T-helper 1 cell (primary cell): ENCODE results near the gene LCAT.
A peak's percentile ranks its signal among the peaks of the same experiment; 100 is the strongest.
"Not testable (repeated sequence)": the region's sequence is repeated elsewhere in the genome, so short reads cannot be mapped to it uniquely, and the experiment has no call there.

Experiments used
- DNase-seq, 5 donors: peaks; one replicate each; pipeline ENCODE4 v3.0.0-alpha.2; 2012 to 2020
- total RNA-seq, 4 donors: gene quantifications; one replicate each; lab custom pipeline; 2026; lab: John Stamatoyannopoulos, UW

LCAT gene
- total RNA-seq = 1.7 to 6.4 (median 4.5) reads per million in 4 donors

- no peak for DNase-seq
Observed at GRCh38 chr16:67943619-67944504, at the start of gene LCAT. LCAT (minus strand) TSS chr16:67944120; CDS start chr16:67944101, 19 bp downstream.

GRCh38 chr16:67993207-67994039 lies 49.5 kb upstream of the LCAT start:
- peak; percentile 70 to 86 (median 76) for DNase-seq

GRCh38 chr16:67992661-67993206 lies 48.8 kb upstream of the LCAT start:
- no peak for DNase-seq

- DNase-seq = no peak
Observed at GRCh38 chr16:67990018-67990386, 46.1 kb upstream of the LCAT start.

GRCh38 chr16:67989322-67990017 lies 45.5 kb upstream of the LCAT start:
- no peak for DNase-seq

GRCh38 chr16:67988675-67989074 lies 44.8 kb upstream of the LCAT start:
- DNase-seq = no peak

- DNase-seq = no peak
Observed at GRCh38 chr16:67987460-67988160, 43.7 kb upstream of the LCAT start.

- no peak for DNase-seq
Observed at GRCh38 chr16:67986949-67987348, 43.0 kb upstream of the LCAT start.

- DNase-seq = no peak
Observed at GRCh38 chr16:67982011-67982696, 38.2 kb upstream of the LCAT start.

- DNase-seq = no peak
Observed at GRCh38 chr16:67979955-67980678, 36.2 kb upstream of the LCAT start, which contains the start of gene DPEP3. DPEP3 (minus strand) TSS chr16:67980499; CDS start chr16:67980380, 119 bp downstream.

GRCh38 chr16:67977469-67978227 lies 33.7 kb upstream of the LCAT start:
- no peak for DNase-seq

- DNase-seq = no peak
Observed at GRCh38 chr16:67977005-67977404, 33.1 kb upstream of the LCAT start.

- no peak for DNase-seq
Observed at GRCh38 chr16:67976205-67976604, 32.3 kb upstream of the LCAT start.

GRCh38 chr16:67975321-67976105 lies 31.6 kb upstream of the LCAT start:
- no peak for DNase-seq

- DNase-seq = not testable (repeated sequence)
Observed at GRCh38 chr16:67972285-67972684, 28.4 kb upstream of the LCAT start.

- DNase-seq = no peak
Observed at GRCh38 chr16:67971111-67971510, 27.2 kb upstream of the LCAT start.

GRCh38 chr16:67969254-67970039 lies 25.5 kb upstream of the LCAT start:
- no peak for DNase-seq
